MM.1S (cell line): ENCODE results near the gene SPNS2.

ENCODE experiments used
- EZH2 ChIP-seq: fragments of 300-600 bp; sonication (generic); optimal IDR thresholded peaks from 2 replicates; pipeline ENCODE3; 2017; ENCODE audit warnings: low read depth, mild to moderate bottlenecking, antibody characterized with exemption, low read length, mixed read lengths
- EZH2phosphoT487 ChIP-seq: fragments of 300-600 bp; sonication (generic); IDR thresholded peaks from 2 replicates; pipeline ENCODE4 v1.6.1; 2018; ENCODE audit warnings: antibody characterized with exemption, low read length
- TF ChIP-seq, protein P1 (sequence below): fragments of 300-600 bp; sonication (generic); IDR thresholded peaks from 2 replicates; pipeline ENCODE4 v1.5.1; 2016; ENCODE audit warnings: antibody characterized with exemption, low read length, mixed read lengths

DNA sequence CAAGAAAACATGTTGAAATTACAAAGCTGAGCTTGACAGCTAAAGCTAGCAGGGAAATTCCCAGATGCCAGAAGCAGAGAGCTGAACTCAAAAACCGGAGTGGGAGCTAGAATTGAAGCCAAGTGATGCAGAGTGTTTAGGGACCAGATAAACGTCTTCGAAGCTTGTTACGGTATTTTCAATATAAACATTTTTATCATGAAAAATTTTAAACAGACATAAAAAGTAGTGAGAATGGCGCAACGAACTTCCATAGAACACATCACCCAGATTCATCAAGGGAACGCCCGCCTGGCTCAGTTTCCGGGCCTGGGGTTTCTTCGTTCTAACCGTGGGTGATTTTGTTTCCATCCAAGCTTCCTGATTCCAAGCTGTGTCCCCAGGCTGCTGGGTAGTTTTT lies 18.1 kb downstream of the SPNS2 start:
- TF ChIP-seq, protein P1, sequence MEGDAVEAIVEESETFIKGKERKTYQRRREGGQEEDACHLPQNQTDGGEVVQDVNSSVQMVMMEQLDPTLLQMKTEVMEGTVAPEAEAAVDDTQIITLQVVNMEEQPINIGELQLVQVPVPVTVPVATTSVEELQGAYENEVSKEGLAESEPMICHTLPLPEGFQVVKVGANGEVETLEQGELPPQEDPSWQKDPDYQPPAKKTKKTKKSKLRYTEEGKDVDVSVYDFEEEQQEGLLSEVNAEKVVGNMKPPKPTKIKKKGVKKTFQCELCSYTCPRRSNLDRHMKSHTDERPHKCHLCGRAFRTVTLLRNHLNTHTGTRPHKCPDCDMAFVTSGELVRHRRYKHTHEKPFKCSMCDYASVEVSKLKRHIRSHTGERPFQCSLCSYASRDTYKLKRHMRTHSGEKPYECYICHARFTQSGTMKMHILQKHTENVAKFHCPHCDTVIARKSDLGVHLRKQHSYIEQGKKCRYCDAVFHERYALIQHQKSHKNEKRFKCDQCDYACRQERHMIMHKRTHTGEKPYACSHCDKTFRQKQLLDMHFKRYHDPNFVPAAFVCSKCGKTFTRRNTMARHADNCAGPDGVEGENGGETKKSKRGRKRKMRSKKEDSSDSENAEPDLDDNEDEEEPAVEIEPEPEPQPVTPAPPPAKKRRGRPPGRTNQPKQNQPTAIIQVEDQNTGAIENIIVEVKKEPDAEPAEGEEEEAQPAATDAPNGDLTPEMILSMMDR, result no peak
- TF ChIP-seq EZH2 (no peak), EZH2phosphoT487 (no peak)
